A673 (cell line): ENCODE results near the gene TFDP2. TPM values are rescaled to one million over a fixed set of nuclear protein-coding genes. Genes with fewer than 3 reads are reported as not detected.

Experiments
- BruUV-seq: library from RNA; stranded (reverse); fragments of 400-500 nt; replicated peaks from 2 replicates; lab custom pipeline; 2021; lab: Mats Ljungman, UMichigan
- CTCF ChIA-PET: fragments of 300-600 bp; sonication (Branson Sonifier 250); formaldehyde crosslinking; loops from one replicate; lab custom pipeline; 2022; ENCODE audit warnings: antibody characterized with exemption; lab: Charles Lee
- POLR2A ChIA-PET: fragments of 300-600 bp; sonication (Branson Sonifier 250); formaldehyde crosslinking; loops from one replicate; lab custom pipeline; 2022; ENCODE audit warnings: antibody characterized with exemption; ENCODE audit not compliant: low non-redundant PET; lab: Charles Lee
- DNase-seq: peaks from one replicate; pipeline ENCODE4 v3.0.0-alpha.2; 2015; ENCODE audit warnings: low spot score
- H3K27ac ChIP-seq: fragments of 200-600 bp; sonication (generic); 2 replicates; pipeline ENCODE4 v1.5.1; 2016; ENCODE audit warnings: mixed run types, low read depth, mild to moderate bottlenecking, mixed read lengths, antibody characterized with exemption, low read length; ENCODE audit not compliant: poor library complexity, severe bottlenecking
- H3K27me3 ChIP-seq: fragments of 200-600 bp; sonication (generic); replicated peaks from 2 replicates; pipeline ENCODE4 v1.6.1; 2017; ENCODE audit warnings: mixed run types, low read depth, mild to moderate bottlenecking, mixed read lengths, antibody characterized with exemption, low read length; ENCODE audit not compliant: insufficient read depth, poor library complexity
- H3K36me3 ChIP-seq: fragments of 200-600 bp; sonication (generic); 2 replicates; pipeline ENCODE4 v1.6.1; 2016; ENCODE audit warnings: mixed run types, mild to moderate bottlenecking, mixed read lengths, antibody characterized with exemption, low read length; ENCODE audit not compliant: insufficient read depth, poor library complexity, severe bottlenecking
- H3K4me1 ChIP-seq: fragments of 200-600 bp; sonication (generic); 2 replicates; pipeline ENCODE4 v1.6.1; 2017; ENCODE audit warnings: mixed run types, mild to moderate bottlenecking, mixed read lengths, antibody characterized with exemption, low read length; ENCODE audit not compliant: insufficient read depth, poor library complexity, severe bottlenecking
- H3K4me3 ChIP-seq: fragments of 200-600 bp; sonication (generic); 2 replicates; pipeline ENCODE4 v1.5.1; 2016; ENCODE audit warnings: low read depth, mixed run types, mild to moderate bottlenecking, mixed read lengths, low read length; ENCODE audit not compliant: poor library complexity, severe bottlenecking
- H3K9me3 ChIP-seq: fragments of 200-600 bp; sonication (generic); 2 replicates; pipeline ENCODE4 v1.6.1; 2016; ENCODE audit warnings: mixed run types, low read depth, mild to moderate bottlenecking, mixed read lengths, antibody characterized with exemption, low read length; ENCODE audit not compliant: poor library complexity, severe bottlenecking
- CTCF ChIP-seq: fragments of 300-800, 200-600 bp; sonication (generic); conservative IDR thresholded peaks from 2 replicates; pipeline ENCODE4 v1.5.1; 2017; ENCODE audit warnings: low read depth, mild to moderate bottlenecking, antibody characterized with exemption, low read length, moderate library complexity, mixed read lengths
- EZH2 ChIP-seq: fragments of 200-600 bp; sonication (generic); IDR thresholded peaks from 2 replicates; pipeline ENCODE4 v1.6.1; 2017; ENCODE audit warnings: borderline replicate concordance, low read depth, mild to moderate bottlenecking, mixed read lengths, antibody characterized with exemption, low read length; ENCODE audit not compliant: poor library complexity, severe bottlenecking
- intact Hi-C: fragments of 100-400 bp; cut with micrococcal nuclease; formaldehyde crosslinking; loops from one replicate; pipeline ENCODE4 v1.10.0; 2022; ENCODE audit not compliant: unreplicated experiment
- total RNA-seq: library from RNA; stranded (reverse); gene quantifications from 2 replicates; pipeline ENCODE4 v1.2.3, GENCODE V29; 2021

Gene TFDP2
- total RNA-seq, 1 experiment from 2014 or later = 41.6 TPM

GRCh38 chr3:141909408-141909807 is 239.9 kb downstream of the TFDP2 start:
- H3K9me3 ChIP-seq = no peaks in the 10 kb centered on the region
- no peak for DNase-seq
- H3K4me1 ChIP-seq = peaks cover 5% of the 10 kb centered on the region
- BruUV-seq = no TSS peak
- H3K27me3 ChIP-seq = no peaks in the 10 kb centered on the region
- TF ChIP-seq CTCF (no peak), EZH2 (no peak)
- intact Hi-C loops = no loop called here
- no peak overlapping the region for H3K4me3 ChIP-seq
- peaks cover 50% of the 10 kb centered on the region for H3K36me3 ChIP-seq
- ChIA-PET CTCF (no interaction called here), POLR2A (no interaction called here)
- H3K27ac ChIP-seq = no peak overlapping the region

GRCh38 chr3:141905129-141905528 is 244.2 kb downstream of the TFDP2 start:
- Histone ChIP-seq H3K27me3 (no peaks in the 10 kb centered on the region), H3K9me3 (peaks cover 4% of the 10 kb centered on the region), H3K36me3 (peaks cover 31% of the 10 kb centered on the region), H3K4me3 (no peak overlapping the region), H3K4me1 (no peaks in the 10 kb centered on the region), H3K27ac (no peak overlapping the region)
- no peak for TF ChIP-seq EZH2
- no peak for TF ChIP-seq CTCF
- POLR2A ChIA-PET = no interaction called here
- intact Hi-C loops = no loop called here
- CTCF ChIA-PET = no interaction called here
- no peak for DNase-seq
- no TSS peak for BruUV-seq

- H3K4me1 ChIP-seq = no peaks in the 10 kb centered on the region
- no TSS peak for BruUV-seq
- TF ChIP-seq EZH2 = no peak
- peaks cover 26% of the 10 kb centered on the region for H3K36me3 ChIP-seq
- CTCF ChIA-PET = no interaction called here
- POLR2A ChIA-PET = no interaction called here
- intact Hi-C loops = no loop called here
- H3K27ac ChIP-seq = no peak overlapping the region
- no peaks in the 10 kb centered on the region for H3K27me3 ChIP-seq
- DNase-seq = no peak
- H3K4me3 ChIP-seq = no peak overlapping the region
- H3K9me3 ChIP-seq = peaks cover 8% of the 10 kb centered on the region
Observed at GRCh38 chr3:141904203-141904602, 245.1 kb downstream of the TFDP2 start.

GRCh38 chr3:141901914-141902313 is 247.4 kb downstream of the TFDP2 start:
- no peak for TF ChIP-seq CTCF
- no peak for TF ChIP-seq EZH2
- Histone ChIP-seq H3K4me3 (no peak overlapping the region), H3K9me3 (peaks cover 8% of the 10 kb centered on the region), H3K36me3 (peaks cover 7% of the 10 kb centered on the region), H3K27ac (no peak overlapping the region), H3K27me3 (no peaks in the 10 kb centered on the region), H3K4me1 (no peaks in the 10 kb centered on the region)
- DNase-seq = no peak
- intact Hi-C loops = no loop called here
- no TSS peak for BruUV-seq
- POLR2A ChIA-PET = no interaction called here
- CTCF ChIA-PET = no interaction called here
